GM12878 (cell line): ENCODE results near the gene AHCYL2. TPM values are rescaled to one million over a fixed set of nuclear protein-coding genes. Genes with fewer than 3 reads are reported as not detected.

Source experiments
- CBX3 ChIP-seq: fragments of 200-600 bp; sonication (generic); IDR thresholded peaks from 2 replicates; pipeline ENCODE4 v1.6.1; 2016; ENCODE audit warnings: low read depth, borderline replicate concordance
- CTCF ChIP-seq, 3 experiments: IDR thresholded peaks in 2 of 3; conservative IDR thresholded peaks in 1 of 3; 2 replicates each; pipeline ENCODE4 v1.5.1; 2011; ENCODE audit warnings: low read depth in 3 of 3, low read length in 3 of 3, mild to moderate bottlenecking in 3 of 3, control low read depth in 2 of 3, moderate library complexity in 2 of 3, inconsistent platforms in 1 of 3, mixed read lengths in 1 of 3; ENCODE audit not compliant: control insufficient read depth in 2 of 3, insufficient read depth in 1 of 3; ENCODE audit errors: extremely low read depth in 1 of 3
- E2F4 ChIP-seq: IDR thresholded peaks from 2 replicates; pipeline ENCODE4 v1.6.1; 2012; ENCODE audit warnings: low read depth, low read length, improper control_type of control experiment
- E4F1 ChIP-seq: fragments of 450-650 bp; IDR thresholded peaks from 2 replicates; pipeline ENCODE4 v1.6.1; 2018; ENCODE audit warnings: borderline replicate concordance, mild to moderate bottlenecking; ENCODE audit not compliant: partially characterized antibody
- JUNB ChIP-seq: IDR thresholded peaks from 2 replicates; pipeline ENCODE4 v1.6.1; 2016; ENCODE audit warnings: antibody characterized with exemption, mild to moderate bottlenecking
- MTA3 ChIP-seq: IDR thresholded peaks from 2 replicates; pipeline ENCODE4 v1.6.1; 2012; ENCODE audit warnings: low read length, inconsistent platforms, borderline replicate concordance
- NFYA ChIP-seq: IDR thresholded peaks from 2 replicates; pipeline ENCODE4 v1.6.1; 2011; ENCODE audit warnings: low read depth, mild to moderate bottlenecking, low read length, improper control_type of control experiment, borderline replicate concordance
- POLR2AphosphoS2 ChIP-seq: IDR thresholded peaks from 2 replicates; pipeline ENCODE4 v1.6.1; 2011; ENCODE audit warnings: low read depth, mild to moderate bottlenecking, low read length, improper control_type of control experiment, moderate library complexity
- SUZ12 ChIP-seq: fragments of 200-600 bp; sonication (generic); IDR thresholded peaks from one replicate; pipeline ENCODE4 v1.6.1; 2018; ENCODE audit warnings: antibody characterized with exemption, mild to moderate bottlenecking; ENCODE audit not compliant: unreplicated experiment
- TAF1 ChIP-seq: IDR thresholded peaks from 2 replicates; pipeline ENCODE4 v1.6.1; 2011; ENCODE audit warnings: mild to moderate bottlenecking, low read depth, low read length, borderline replicate concordance
- polyA plus RNA-seq, 11 experiments: library from polyadenylated mRNA; depleted of rRNA in 4 of 11; unstranded in 6 of 11; stranded (reverse) in 5 of 11; fragments of >200 nt; fragmentation: Nextera tagmentation in 4 of 11; fragmentation: Illumina TruSeq in 1 of 11; extraction: Ambion mirVana in 4 of 11; extraction: Trizol in 1 of 11; gene quantifications; 1 replicate in 1 of 11; 2 replicates in 10 of 11; pipeline versions ENCODE4 v1.2.1 to v1.2.3, GENCODE V29; 2011 to 2016; ENCODE audit warnings: inconsistent platforms in 2 of 11, missing spikeins in 2 of 11, low read depth in 1 of 11
- total RNA-seq, 4 experiments: library from RNA; depleted of rRNA in 3 of 4; stranded (reverse); fragments of >200 nt in 3 of 4; fragmentation: Illumina TruSeq in 1 of 4; extraction: Trizol in 1 of 4; gene quantifications; 2 replicates each; pipeline versions ENCODE4 v1.2.1 to v1.2.3, GENCODE V29; 2013 to 2021

AHCYL2 gene
- total and polyA plus RNA-seq, 10 of the 15 experiments (the other 5 are each of a cell fraction or from before 2014, with no cell fraction given): 1.7 to 29.1 (median 5.4) TPM

GRCh38 chr7:129387537-129387936 lies 162.7 kb downstream of the AHCYL2 start (continued):
- TF ChIP-seq E2F4 (no peak), POLR2AphosphoS2 (no peak), TAF1 (no peak), E4F1 (no peak), JUNB (no peak), NFYA (no peak), CTCF (IDR thresholded peaks at IDR 0.05 in 2 of 3, conservative IDR thresholded peaks at IDR 0.05 in 1 of 3; ENCODE audit: control insufficient read depth in 2 of 3, extremely low read depth in 1 of 3, insufficient read depth in 1 of 3, low read depth in 3 of 3, low read length in 3 of 3) (no peak), CBX3 (no peak), MTA3 (no peak), SUZ12 (no peak)
- TF ChIP-seq, all 136 proteins: peak for 0
